Transverse colon (tissue), 4 donors: ENCODE results near the gene CDT1. TPM values are rescaled to one million over a fixed set of nuclear protein-coding genes. Genes with fewer than 3 reads are reported as not detected.

Experiments
- DNase-seq: peaks from one replicate; pipeline ENCODE4 v3.0.0-alpha.2; 2019
- H3K27ac ChIP-seq, 4 donors: fragments of 200-600 bp; sonication (generic); 2 replicates each; pipeline ENCODE4 v1.5.1; 2016 to 2018; ENCODE audit warnings: inconsistent platforms in 4 of 4
- H3K27me3 ChIP-seq: fragments of 200-600 bp; sonication (generic); 2 replicates; pipeline ENCODE4 v1.5.1; 2017; ENCODE audit warnings: inconsistent platforms
- H3K36me3 ChIP-seq, 4 donors: fragments of 200-600 bp; sonication (generic); 2 replicates each; pipeline ENCODE4 v1.5.1; 2017 to 2019; ENCODE audit warnings: inconsistent platforms in 4 of 4
- H3K4me1 ChIP-seq, 4 donors: fragments of 200-600 bp; sonication (generic); 2 replicates each; pipeline ENCODE4 v1.5.1; 2017 to 2020; ENCODE audit warnings: inconsistent platforms in 4 of 4
- H3K4me3 ChIP-seq, 4 donors: fragments of 200-600 bp; sonication (generic); 1 replicate in 1 of 4; 2 replicates in 3 of 4; pipeline versions ENCODE4 v1.5.1 to v1.6.1; 2017 to 2019; ENCODE audit warnings: inconsistent platforms in 4 of 4
- H3K9me3 ChIP-seq, 2 donors: fragments of 200-600 bp; sonication (generic); 2 replicates each; pipeline ENCODE4 v1.5.1; 2017 to 2019; ENCODE audit warnings: inconsistent platforms in 2 of 2
- EP300 ChIP-seq: sonication (generic); formaldehyde crosslinking; IDR thresholded peaks from one replicate; pipeline ENCODE4 v1.6.1; 2017; ENCODE audit warnings: antibody characterized with exemption, low read depth
- POLR2A ChIP-seq: fragments of 450-650 bp; IDR thresholded peaks from one replicate; pipeline ENCODE4 v1.6.1; 2016; ENCODE audit warnings: antibody characterized with exemption, mild to moderate bottlenecking, moderate library complexity
- POLR2AphosphoS5 ChIP-seq, 3 donors: sonication (generic); formaldehyde crosslinking; IDR thresholded peaks; one replicate each; pipeline ENCODE4 v1.6.1; 2016; ENCODE audit warnings: antibody characterized with exemption in 3 of 3
- WGBS, 2 donors: methylation state at CpG; one replicate each; pipeline ENCODE4 v1.1.5; 2018; ENCODE audit warnings: low coverage in 1 of 2; 5-methylcytosine and 5-hydroxymethylcytosine counted together
- in situ Hi-C, 4 donors: fragments of 200-750 bp; cut with MboI; loops; one replicate each; pipeline versions ENCODE4 v1.15.0 to v1.15.1; 2017; ENCODE audit warnings: low sequenced_read_pairs in 3 of 4, low pct_ligation_motif_present in 1 of 4, low pct_unique_long_range_greater_than_20kb in 1 of 4
- intact Hi-C: fragments of 100-400 bp; cut with DNase I; formaldehyde crosslinking; loops from one replicate; pipeline ENCODE4 v1.15.1; 2023; ENCODE audit warnings: low total_unique reads
- total RNA-seq, 4 donors: library from RNA; depleted of rRNA; stranded (reverse); fragments of >200 nt; gene quantifications; one replicate each; pipeline ENCODE4 v1.1.0, GENCODE V29; 2016
- TF ChIP-seq, protein P1 (sequence below), 5 experiments: fragments of 200-600 bp in 3 of 5; fragments of 450-650 bp in 2 of 5; sonication (generic) in 3 of 5; IDR thresholded peaks; 1 replicate in 2 of 5; 2 replicates in 3 of 5; pipeline ENCODE4 v1.5.1; 2016 to 2017; ENCODE audit warnings: antibody characterized with exemption in 5 of 5, inconsistent platforms in 3 of 5, mild to moderate bottlenecking in 2 of 5, moderate library complexity in 1 of 5

The CDT1 gene
- total RNA-seq, 4 donors from 2014 or later, result 3.8 to 12.5 (median 6.7) TPM; not detected in 1

DNA sequence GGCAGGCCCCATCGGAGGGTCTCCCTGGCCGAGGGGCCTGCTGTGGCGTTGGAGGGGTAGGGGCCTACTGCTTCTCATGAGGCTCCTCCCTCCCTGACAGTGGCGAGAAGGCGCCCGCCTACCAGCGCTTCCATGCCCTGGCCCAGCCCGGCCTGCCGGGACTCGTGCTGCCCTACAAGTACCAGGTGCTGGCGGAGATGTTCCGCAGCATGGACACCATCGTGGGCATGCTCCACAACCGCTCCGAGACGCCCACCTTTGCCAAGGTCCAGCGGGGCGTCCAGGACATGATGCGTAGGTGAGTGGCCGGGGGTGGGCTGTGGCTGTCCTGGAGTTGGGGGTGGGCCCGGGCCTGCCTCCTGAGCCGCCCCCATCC, 1.7 kb downstream of the CDT1 start:
- no peak overlapping the region for H3K4me3 ChIP-seq
- in situ Hi-C loops, result loop anchor here in 1 of 4 donors (25.0 kb wide), 1 partner anchor 407 kb away; the partner anchor contains the start of genes SLC22A31 and ZNF778
- no peaks in the 10 kb centered on the region for H3K36me3 ChIP-seq
- WGBS, 2 donors, result 93% methylated on average over 10 of the region's 22 CpGs; no CpG with 5 or more reads in 1 of the 2 donors
- H3K9me3 ChIP-seq, result no peaks in the 10 kb centered on the region
- no peak overlapping the region for H3K27ac ChIP-seq
- intact Hi-C loops, result no loop called here
- TF ChIP-seq POLR2AphosphoS5 (IDR thresholded peaks at IDR 0.05) (no peak), POLR2A (no peak)
- TF ChIP-seq, protein P1, sequence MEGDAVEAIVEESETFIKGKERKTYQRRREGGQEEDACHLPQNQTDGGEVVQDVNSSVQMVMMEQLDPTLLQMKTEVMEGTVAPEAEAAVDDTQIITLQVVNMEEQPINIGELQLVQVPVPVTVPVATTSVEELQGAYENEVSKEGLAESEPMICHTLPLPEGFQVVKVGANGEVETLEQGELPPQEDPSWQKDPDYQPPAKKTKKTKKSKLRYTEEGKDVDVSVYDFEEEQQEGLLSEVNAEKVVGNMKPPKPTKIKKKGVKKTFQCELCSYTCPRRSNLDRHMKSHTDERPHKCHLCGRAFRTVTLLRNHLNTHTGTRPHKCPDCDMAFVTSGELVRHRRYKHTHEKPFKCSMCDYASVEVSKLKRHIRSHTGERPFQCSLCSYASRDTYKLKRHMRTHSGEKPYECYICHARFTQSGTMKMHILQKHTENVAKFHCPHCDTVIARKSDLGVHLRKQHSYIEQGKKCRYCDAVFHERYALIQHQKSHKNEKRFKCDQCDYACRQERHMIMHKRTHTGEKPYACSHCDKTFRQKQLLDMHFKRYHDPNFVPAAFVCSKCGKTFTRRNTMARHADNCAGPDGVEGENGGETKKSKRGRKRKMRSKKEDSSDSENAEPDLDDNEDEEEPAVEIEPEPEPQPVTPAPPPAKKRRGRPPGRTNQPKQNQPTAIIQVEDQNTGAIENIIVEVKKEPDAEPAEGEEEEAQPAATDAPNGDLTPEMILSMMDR (IDR thresholded peaks at IDR 0.05), result no peak
- H3K4me1 ChIP-seq, result peaks cover 8 to 31% (median 27%) of the 10 kb centered on the region in 4 donors
- no peaks in the 10 kb centered on the region for H3K27me3 ChIP-seq
- no peak for DNase-seq

DNA sequence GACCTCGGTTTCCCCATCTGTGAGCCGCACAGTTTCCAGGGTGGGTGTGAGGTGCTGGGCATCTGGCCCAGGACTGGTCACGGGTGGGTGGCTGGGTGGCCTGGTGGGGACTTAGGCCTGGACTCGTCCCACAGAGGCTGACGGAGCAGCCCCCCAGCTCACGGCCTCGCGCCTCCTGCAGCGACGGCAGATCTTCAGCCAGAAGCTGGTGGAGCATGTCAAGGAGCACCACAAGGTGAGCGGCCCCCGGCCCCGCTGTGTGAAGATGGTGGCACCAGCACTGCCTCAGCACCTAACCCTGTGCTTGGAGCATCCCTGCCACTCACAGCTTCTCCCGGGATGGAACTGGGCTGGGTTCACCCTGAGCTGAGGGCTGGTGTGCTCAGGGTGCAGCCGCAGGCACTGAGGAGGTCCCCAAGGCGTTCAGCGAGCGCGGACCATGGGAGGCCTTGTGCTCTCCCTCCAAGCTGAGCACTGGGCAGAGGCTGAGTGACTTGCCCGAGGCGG, 2.4 kb downstream of the CDT1 start:
- H3K36me3 ChIP-seq, result no peaks in the 10 kb centered on the region
- 96% methylated on average over 13 of the region's 21 CpGs; no CpG with 5 or more reads in 1 of the 2 donors for WGBS, 2 donors
- peaks cover 14 to 37% (median 33%) of the 10 kb centered on the region in 4 donors for H3K4me1 ChIP-seq
- H3K9me3 ChIP-seq, result no peaks in the 10 kb centered on the region
- TF ChIP-seq EP300, result no peak
- no peak for TF ChIP-seq POLR2A
- no peak for TF ChIP-seq POLR2AphosphoS5 (IDR thresholded peaks at IDR 0.05)
- TF ChIP-seq, protein P1 (IDR thresholded peaks at IDR 0.05), result no peak
- no peaks in the 10 kb centered on the region for H3K27me3 ChIP-seq
- in situ Hi-C loops, result loop anchor here in 1 of 4 donors (25.0 kb wide), 1 partner anchor 406 kb away; the partner anchor contains the start of genes SLC22A31 and ZNF778
- intact Hi-C loops, result no loop called here
- no peak overlapping the region for H3K4me3 ChIP-seq
- H3K27ac ChIP-seq, result no peak overlapping the region
- no peak for DNase-seq

DNA sequence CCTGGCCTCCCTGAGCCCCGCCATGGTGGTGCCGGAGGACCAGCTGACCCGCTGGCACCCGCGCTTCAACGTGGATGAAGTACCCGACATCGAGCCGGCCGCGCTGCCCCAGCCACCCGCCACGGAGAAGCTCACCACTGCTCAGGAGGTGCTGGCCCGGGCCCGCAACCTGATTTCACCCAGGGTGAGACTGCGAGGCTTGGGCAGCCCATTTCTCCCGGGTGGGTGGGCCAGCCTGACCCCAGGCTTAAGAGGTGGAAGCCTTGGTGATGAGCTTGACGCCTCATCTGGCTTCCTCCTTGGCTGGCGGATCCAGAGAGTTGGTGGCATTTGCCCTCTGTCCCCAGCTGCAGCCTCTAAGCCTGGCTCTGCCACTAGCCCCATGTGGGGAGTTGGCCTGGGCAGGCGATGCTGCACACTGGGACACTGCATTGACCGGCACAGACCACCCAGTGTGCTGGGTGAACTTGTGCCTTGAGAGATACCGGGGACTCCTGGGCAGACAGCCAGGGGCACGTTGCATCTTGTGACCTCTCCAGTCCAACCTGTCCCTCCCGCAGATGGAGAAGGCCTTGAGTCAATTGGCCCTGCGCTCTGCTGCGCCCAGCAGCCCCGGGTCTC, 3.0 kb downstream of the CDT1 start:
- peaks cover 14 to 44% (median 35%) of the 10 kb centered on the region in 4 donors for H3K4me1 ChIP-seq
- no peak overlapping the region for H3K4me3 ChIP-seq
- intact Hi-C loops, result no loop called here
- in situ Hi-C loops, result loop anchor here in 1 of 4 donors (25.0 kb wide), 1 partner anchor 406 kb away; the partner anchor contains the start of genes SLC22A31 and ZNF778
- H3K9me3 ChIP-seq, result no peaks in the 10 kb centered on the region
- no peak for DNase-seq
- TF ChIP-seq POLR2A, result no peak
- TF ChIP-seq POLR2AphosphoS5 (IDR thresholded peaks at IDR 0.05), result no peak
- TF ChIP-seq, protein P1 (IDR thresholded peaks at IDR 0.05), result no peak
- TF ChIP-seq EP300, result no peak
- no peak overlapping the region for H3K27ac ChIP-seq
- H3K36me3 ChIP-seq, result no peaks in the 10 kb centered on the region
- no peaks in the 10 kb centered on the region for H3K27me3 ChIP-seq
- WGBS, 2 donors, result 84% methylated on average over 24 of the region's 27 CpGs; no CpG with 5 or more reads in 1 of the 2 donors

DNA sequence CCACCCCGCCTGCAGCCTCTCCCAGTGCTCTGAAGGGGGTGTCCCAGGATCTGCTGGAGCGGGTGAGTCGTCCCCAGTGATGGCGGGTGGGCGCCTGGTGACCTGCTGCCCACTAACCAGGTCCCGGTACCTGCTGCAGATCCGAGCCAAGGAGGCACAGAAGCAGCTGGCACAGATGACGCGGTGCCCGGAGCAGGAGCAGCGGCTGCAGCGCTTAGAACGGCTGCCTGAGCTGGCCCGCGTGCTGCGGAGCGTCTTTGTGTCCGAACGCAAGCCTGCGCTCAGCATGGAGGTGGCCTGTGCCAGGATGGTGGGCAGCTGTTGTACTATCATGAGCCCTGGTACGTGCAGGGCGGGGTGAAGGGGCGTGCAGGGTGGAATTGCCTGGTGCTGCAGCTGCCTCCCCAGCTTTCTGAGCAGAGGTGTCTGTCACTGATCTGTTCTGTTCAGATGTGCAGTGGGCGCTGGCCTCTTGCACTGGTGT, 3.6 kb downstream of the CDT1 start:
- TF ChIP-seq, protein P1 (IDR thresholded peaks at IDR 0.05), result no peak
- TF ChIP-seq EP300 (no peak), POLR2AphosphoS5 (IDR thresholded peaks at IDR 0.05) (no peak), POLR2A (no peak)

More for the DNA sequence above, 3.6 kb downstream of the CDT1 start:
- H3K9me3 ChIP-seq, result no peaks in the 10 kb centered on the region
- in situ Hi-C loops (loop anchor here in 1 of 4 donors (25.0 kb wide), 1 partner anchor 405 kb away; the partner anchor contains the start of genes SLC22A31 and ZNF778), intact Hi-C loops (no loop called here)
- H3K36me3 ChIP-seq, result no peaks in the 10 kb centered on the region
- no peak overlapping the region for H3K4me3 ChIP-seq
- peaks cover 14 to 44% (median 35%) of the 10 kb centered on the region in 4 donors for H3K4me1 ChIP-seq
- no peaks in the 10 kb centered on the region for H3K27me3 ChIP-seq
- WGBS, 2 donors, result 84% methylated on average over 20 of the region's 24 CpGs; no CpG with 5 or more reads in 1 of the 2 donors
- H3K27ac ChIP-seq, result no peak overlapping the region
- DNase-seq, result no peak
